Glutamatergic neuron (in vitro differentiated cells): ENCODE data around the gene ISM2. TPM values are rescaled to one million over a fixed set of nuclear protein-coding genes. Genes with fewer than 3 reads are reported as not detected.

Experiments used
- DNase-seq: peaks from one replicate; pipeline ENCODE4 v3.0.0; 2022
- H3K27ac Mint-ChIP-seq: one replicate; pipeline ENCODE4 v1.8.0; 2020; ENCODE audit warnings: mild to moderate bottlenecking, mixed read lengths, inconsistent platforms; ENCODE audit not compliant: unreplicated experiment
- H3K27me3 Mint-ChIP-seq: one replicate; pipeline ENCODE4 v1.8.0; 2020; ENCODE audit warnings: mild to moderate bottlenecking, moderate library complexity, mixed read lengths, inconsistent platforms; ENCODE audit not compliant: unreplicated experiment
- H3K36me3 Mint-ChIP-seq: one replicate; pipeline ENCODE4 v1.8.0; 2020; ENCODE audit warnings: mild to moderate bottlenecking, mixed read lengths, inconsistent platforms; ENCODE audit not compliant: unreplicated experiment
- H3K4me1 Mint-ChIP-seq: one replicate; pipeline ENCODE4 v1.8.0; 2020; ENCODE audit warnings: mild to moderate bottlenecking, low read depth, mixed read lengths, inconsistent platforms; ENCODE audit not compliant: unreplicated experiment
- H3K4me3 Mint-ChIP-seq: one replicate; pipeline ENCODE4 v1.8.0; 2020; ENCODE audit warnings: mild to moderate bottlenecking, mixed read lengths, inconsistent platforms; ENCODE audit not compliant: unreplicated experiment
- H3K9me3 Mint-ChIP-seq: one replicate; pipeline ENCODE4 v1.8.0; 2020; ENCODE audit warnings: mild to moderate bottlenecking, moderate library complexity, mixed read lengths, inconsistent platforms; ENCODE audit not compliant: unreplicated experiment
- CTCF ChIP-seq: fragments of 200-600 bp; sonication (generic); IDR thresholded peaks from one replicate; pipeline ENCODE4 v1.5.0; 2021; ENCODE audit not compliant: partially characterized antibody, unreplicated experiment
- total RNA-seq: library from RNA; stranded (reverse); fragmentation: NEBNext Ultra II Directional; extraction: Animal tissue kit (Norgen Biotek cat#: 25700); gene quantifications from one replicate; pipeline ENCODE4 v1.2.1, GENCODE V29; 2021; ENCODE audit not compliant: unreplicated experiment

Gene ISM2
- total RNA-seq, 1 donor from 2014 or later: not detected

GRCh38 chr14:77442196-77442595, 56.4 kb downstream of the ISM2 start:
- no peaks in the 10 kb centered on the region for H3K4me1 Mint-ChIP-seq
- no peak overlapping the region for H3K4me3 Mint-ChIP-seq
- TF ChIP-seq CTCF: no peak
- no peak for DNase-seq
- H3K27me3 Mint-ChIP-seq: no peaks in the 10 kb centered on the region
- no peak overlapping the region for H3K27ac Mint-ChIP-seq
- no peaks in the 10 kb centered on the region for H3K9me3 Mint-ChIP-seq
- no peaks in the 10 kb centered on the region for H3K36me3 Mint-ChIP-seq

GRCh38 chr14:77439861-77440260, 58.8 kb downstream of the ISM2 start:
- Mint-ChIP-seq H3K27me3 (no peaks in the 10 kb centered on the region), H3K27ac (no peak overlapping the region), H3K36me3 (no peaks in the 10 kb centered on the region), H3K4me1 (no peaks in the 10 kb centered on the region), H3K9me3 (no peaks in the 10 kb centered on the region), H3K4me3 (no peak overlapping the region)
- TF ChIP-seq CTCF: no peak
- DNase-seq: no peak

GRCh38 chr14:77438596-77438995, 60.0 kb downstream of the ISM2 start:
- DNase-seq: no peak
- no peak overlapping the region for H3K27ac Mint-ChIP-seq
- no peaks in the 10 kb centered on the region for H3K4me1 Mint-ChIP-seq
- no peaks in the 10 kb centered on the region for H3K9me3 Mint-ChIP-seq
- H3K36me3 Mint-ChIP-seq: no peaks in the 10 kb centered on the region
- H3K4me3 Mint-ChIP-seq: no peak overlapping the region
- TF ChIP-seq CTCF: no peak
- no peaks in the 10 kb centered on the region for H3K27me3 Mint-ChIP-seq

GRCh38 chr14:77436042-77436441, 62.6 kb downstream of the ISM2 start:
- Mint-ChIP-seq H3K36me3 (no peaks in the 10 kb centered on the region), H3K27me3 (peaks cover 1% of the 10 kb centered on the region), H3K9me3 (no peaks in the 10 kb centered on the region), H3K27ac (no peak overlapping the region), H3K4me3 (no peak overlapping the region), H3K4me1 (no peaks in the 10 kb centered on the region)
- no peak for DNase-seq
- TF ChIP-seq CTCF: no peak

GRCh38 chr14:77426396-77426795, 72.2 kb downstream of the ISM2 start:
- TF ChIP-seq CTCF: no peak
- Mint-ChIP-seq H3K9me3 (no peaks in the 10 kb centered on the region), H3K27me3 (no peaks in the 10 kb centered on the region), H3K4me3 (no peak overlapping the region), H3K27ac (no peak overlapping the region), H3K36me3 (peaks cover 9% of the 10 kb centered on the region), H3K4me1 (no peaks in the 10 kb centered on the region)
- DNase-seq: no peak
